ENCODE results near the gene LRPAP1. TPM values are rescaled to one million over a fixed set of nuclear protein-coding genes. Genes with fewer than 3 reads are reported as not detected.

LRPAP1 gene
- total RNA-seq, 2 donors from 2014 or later: 44.9 to 48.7 TPM

Other genes starting within 250 kb of the LRPAP1 start
- 10 to 100 TPM in 1 of 2 donors, 1 to 10 TPM in 1; 5.3 to 15.6 TPM for gene RGS12, start 239.4 kb downstream of the LRPAP1 start, total RNA-seq
- not detected for gene HGFAC, start 90.5 kb downstream of the LRPAP1 start, total RNA-seq
- not detected for gene DOK7, start 69.1 kb downstream of the LRPAP1 start, total RNA-seq
- under 1 TPM in 1 of 2 donors, not detected in 1; 0.35 TPM for gene ADRA2C, start 234.0 kb upstream of the LRPAP1 start, total RNA-seq